H1 (cell line): ENCODE results near the gene PLEKHM3. TPM values are rescaled to one million over a fixed set of nuclear protein-coding genes. Genes with fewer than 3 reads are reported as not detected.

Source experiments
- CTCF ChIA-PET: fragments of 300-600 bp; sonication (Branson Sonifier 250); formaldehyde crosslinking; loops from one replicate; lab custom pipeline; 2021; ENCODE audit not compliant: partially characterized antibody; lab: Charles Lee
- POLR2A ChIA-PET: fragments of 300-600 bp; sonication (Branson Sonifier 250); formaldehyde crosslinking; loops from one replicate; lab custom pipeline; 2021; ENCODE audit warnings: inconsistent platforms; ENCODE audit not compliant: partially characterized antibody; lab: Charles Lee
- DNase-seq, 2 experiments: peaks; one replicate each; pipeline versions ENCODE4 v3.0.0 to v3.0.0-alpha.2; 2010 to 2022; ENCODE audit warnings: low spot score in 2 of 2, low read depth in 1 of 2, mixed read lengths in 1 of 2
- FAIRE-seq: peaks from 2 replicates; lab custom pipeline; 2011; peaks lifted over from hg19 to GRCh38; lab: Jason Lieb, UNC
- H2AFZ ChIP-seq: 2 replicates; pipeline ENCODE4 v1.8.1; 2012; ENCODE audit warnings: low read length, inconsistent platforms
- H2AK5ac ChIP-seq: 2 replicates; pipeline ENCODE4 v1.6.1; 2013; ENCODE audit warnings: low read depth, low read length
- H2BK120ac ChIP-seq: replicated peaks from 2 replicates; pipeline ENCODE3; 2013; ENCODE audit warnings: low read depth, low read length, inconsistent platforms
- H2BK12ac ChIP-seq: 2 replicates; pipeline ENCODE4 v1.6.1; 2013; ENCODE audit warnings: low read depth, low read length
- H2BK15ac ChIP-seq: 2 replicates; pipeline ENCODE4 v1.6.1; 2013; ENCODE audit warnings: low read length
- H2BK20ac ChIP-seq: 2 replicates; pipeline ENCODE4 v1.6.1; 2013; ENCODE audit warnings: low read length
- H2BK5ac ChIP-seq: 2 replicates; pipeline ENCODE4 v1.6.1; 2013; ENCODE audit warnings: low read depth, low read length
- H3K14ac ChIP-seq: 2 replicates; pipeline ENCODE4 v1.6.1; 2013; ENCODE audit warnings: inconsistent platforms; ENCODE audit not compliant: insufficient read length
- H3K18ac ChIP-seq: 2 replicates; pipeline ENCODE4 v1.6.1; 2013; ENCODE audit warnings: low read length; ENCODE audit errors: extremely low read depth
- H3K23ac ChIP-seq: 2 replicates; pipeline ENCODE4 v1.6.1; 2013; ENCODE audit warnings: inconsistent platforms; ENCODE audit not compliant: insufficient read length
- H3K23me2 ChIP-seq: 2 replicates; pipeline ENCODE4 v1.6.1; 2013; ENCODE audit warnings: low read depth, low read length
- H3K27ac ChIP-seq: 2 replicates; pipeline ENCODE4 v1.6.1; 2011; ENCODE audit warnings: low read depth, low read length, inconsistent platforms
- H3K27me3 ChIP-seq, 4 experiments: replicated peaks in 1 of 4; 1 replicate in 1 of 4; 2 replicates in 3 of 4; pipeline versions ENCODE4 v1.6.1 to v1.8.1; 2011 to 2013; ENCODE audit warnings: low read length in 3 of 4, mild to moderate bottlenecking in 3 of 4, inconsistent platforms in 2 of 4, mixed read lengths in 2 of 4, moderate library complexity in 1 of 4; ENCODE audit not compliant: control insufficient read depth in 3 of 4, insufficient read depth in 3 of 4; ENCODE audit errors: extremely low read depth in 1 of 4
- H3K36me3 ChIP-seq, 4 experiments: 2 replicates each; pipeline versions ENCODE4 v1.6.1 to v1.8.1; 2011 to 2013; ENCODE audit warnings: mild to moderate bottlenecking in 4 of 4, low read length in 3 of 4, moderate library complexity in 2 of 4, control low read depth in 1 of 4, inconsistent platforms in 1 of 4; ENCODE audit not compliant: insufficient read depth in 4 of 4, control insufficient read depth in 2 of 4
- H3K4ac ChIP-seq: replicated peaks from 2 replicates; pipeline ENCODE3; 2013; ENCODE audit warnings: low read length, low read depth, mixed read lengths, inconsistent platforms; ENCODE audit not compliant: insufficient read length
- H3K4me1 ChIP-seq, 4 experiments: replicated peaks in 1 of 4; 1 replicate in 1 of 4; 2 replicates in 3 of 4; pipeline versions ENCODE4 v1.6.1 to v1.8.1; 2011 to 2013; ENCODE audit warnings: low read length in 3 of 4, inconsistent platforms in 2 of 4, mixed read lengths in 1 of 4; ENCODE audit not compliant: insufficient read depth in 4 of 4, control insufficient read depth in 3 of 4
- H3K4me2 ChIP-seq, 2 experiments: 2 replicates each; pipeline versions ENCODE4 v1.6.1 to v1.8.1; 2011 to 2013; ENCODE audit warnings: low read depth in 2 of 2, low read length in 2 of 2, control low read depth in 1 of 2, inconsistent platforms in 1 of 2, mild to moderate bottlenecking in 1 of 2; ENCODE audit not compliant: insufficient read depth in 1 of 2
- H3K4me3 ChIP-seq, 4 experiments: fragments of 200-600, 300-600 bp in 1 of 4; sonication (generic), shearing (Covaris generic), sonication (Bioruptor Twin) in 1 of 4; 2 replicates each; pipeline versions ENCODE4 v1.5.1 to v1.8.1; 2011 to 2016; ENCODE audit warnings: low read length in 4 of 4, low read depth in 3 of 4, control low read depth in 2 of 4, inconsistent platforms in 2 of 4, mild to moderate bottlenecking in 2 of 4, mixed read lengths in 1 of 4, moderate library complexity in 1 of 4; ENCODE audit not compliant: insufficient read depth in 2 of 4; ENCODE audit errors: extremely low read depth in 1 of 4
- H3K56ac ChIP-seq: replicated peaks from 2 replicates; pipeline ENCODE3; 2013; ENCODE audit warnings: low read depth, mild to moderate bottlenecking, mixed read lengths, low read length, inconsistent platforms; ENCODE audit not compliant: insufficient read length
- H3K79me1 ChIP-seq: 2 replicates; pipeline ENCODE4 v1.6.1; 2013; ENCODE audit warnings: low read depth, low read length, control low read depth
- H3K79me2 ChIP-seq, 2 experiments: 2 replicates each; pipeline versions ENCODE4 v1.6.1 to v1.8.1; 2012 to 2013; ENCODE audit warnings: low read length in 2 of 2, mild to moderate bottlenecking in 2 of 2, inconsistent platforms in 1 of 2; ENCODE audit not compliant: insufficient read depth in 2 of 2, control insufficient read depth in 1 of 2
- H3K9ac ChIP-seq, 4 experiments: replicated peaks in 1 of 4; 1 replicate in 1 of 4; 2 replicates in 3 of 4; pipeline versions ENCODE4 v1.6.1 to v1.8.1; 2011 to 2013; ENCODE audit warnings: low read depth in 3 of 4, low read length in 3 of 4, control low read depth in 2 of 4, mild to moderate bottlenecking in 2 of 4, moderate library complexity in 2 of 4, inconsistent platforms in 1 of 4; ENCODE audit errors: extremely low read depth in 1 of 4
- H3K9me3 ChIP-seq, 2 experiments: 2 replicates each; pipeline versions ENCODE4 v1.6.1 to v1.8.1; 2012 to 2013; ENCODE audit warnings: mild to moderate bottlenecking in 2 of 2, moderate library complexity in 2 of 2, control low read depth in 1 of 2, inconsistent platforms in 1 of 2, low read depth in 1 of 2, low read length in 1 of 2, mixed read lengths in 1 of 2; ENCODE audit not compliant: insufficient read depth in 2 of 2
- H4K20me1 ChIP-seq, 2 experiments: replicated peaks in 1 of 2; 2 replicates each; pipeline versions ENCODE3 to v1.8.1; 2011 to 2013; ENCODE audit warnings: inconsistent platforms in 2 of 2, low read length in 2 of 2, mild to moderate bottlenecking in 1 of 2; ENCODE audit not compliant: insufficient read depth in 2 of 2, control insufficient read depth in 1 of 2
- H4K5ac ChIP-seq: 2 replicates; pipeline ENCODE4 v1.6.1; 2013; ENCODE audit warnings: low read length, low read depth, mixed read lengths, inconsistent platforms; ENCODE audit not compliant: insufficient read length
- H4K8ac ChIP-seq: 2 replicates; pipeline ENCODE4 v1.8.0; 2013; ENCODE audit warnings: mild to moderate bottlenecking, moderate library complexity, low read length, inconsistent platforms; ENCODE audit not compliant: insufficient read depth; ENCODE audit errors: extremely low read depth
- H4K91ac ChIP-seq: replicated peaks from 2 replicates; pipeline ENCODE3; 2013; ENCODE audit warnings: low read length, mixed read lengths, inconsistent platforms; ENCODE audit not compliant: insufficient read length
- WGBS, 2 experiments: shearing (Covaris generic) in 1 of 2; methylation state at CpG; one replicate each; pipeline versions ENCODE4 v1.1.6 to v1.1.7; 2013 to 2015; ENCODE audit warnings: low lambda C conversion rate in 2 of 2, mixed read lengths in 2 of 2, inconsistent platforms in 1 of 2, low coverage in 1 of 2, missing lambda C conversion rate in 1 of 2; ENCODE audit not compliant: insufficient replicate concordance in 2 of 2, insufficient coverage in 1 of 2, insufficient read length in 1 of 2; ENCODE audit errors: extremely low coverage in 1 of 2, missing lambda C conversion rate in 1 of 2; 5-methylcytosine and 5-hydroxymethylcytosine counted together
- polyA plus RNA-seq, 7 experiments: library from polyadenylated mRNA; depleted of rRNA in 3 of 7; stranded (reverse) in 5 of 7; unstranded in 2 of 7; fragments of >200 nt in 5 of 7; fragments of 200-250 nt in 2 of 7; gene quantifications; 1 replicate in 5 of 7; 2 replicates in 1 of 7; 4 replicates in 1 of 7; pipeline versions ENCODE4 v1.2.1 to v1.2.3, GENCODE V29; 2011 to 2013; ENCODE audit warnings: missing spikeins in 2 of 7, mixed read lengths in 2 of 7
- total RNA-seq: library from RNA; stranded (reverse); fragmentation: NEBNext Ultra II Directional; extraction: Animal tissue kit (Norgen Biotek cat#: 25700); gene quantifications from 2 replicates; pipeline ENCODE4 v1.2.1, GENCODE V29; 2021

PLEKHM3 gene
- total and polyA plus RNA-seq, 2 of the 8 experiments (the other 6 are each of a cell fraction or from before 2014, with no cell fraction given): 2.3 to 5.8 TPM

GRCh38 chr2:207863345-207863744 is 162.0 kb downstream of the PLEKHM3 start:
- Histone ChIP-seq H3K18ac (no peak overlapping the region), H4K8ac (no peak overlapping the region), H2BK5ac (no peak overlapping the region), H3K9me3 (no peaks in the 10 kb centered on the region), H4K20me1 (peaks cover 0 to 2% of the 10 kb centered on the region in 2 experiments), H3K27me3 (no peaks in the 10 kb centered on the region), H3K79me2 (no peaks in the 10 kb centered on the region), H2AFZ (no peak overlapping the region), H3K23ac (no peak overlapping the region), H3K23me2 (no peaks in the 10 kb centered on the region), H2BK20ac (no peak overlapping the region), H3K4ac (no peak overlapping the region), H3K36me3 (no peaks in the 10 kb centered on the region), H3K79me1 (no peaks in the 10 kb centered on the region), H3K27ac (no peak overlapping the region), H4K91ac (no peak overlapping the region), H3K14ac (no peak overlapping the region), H4K5ac (no peak overlapping the region), H3K9ac (no peak overlapping the region), H2AK5ac (no peak overlapping the region), H3K4me1 (no peaks in the 10 kb centered on the region), H3K56ac (no peak overlapping the region), H2BK15ac (no peak overlapping the region), H3K4me3 (no peak overlapping the region), H3K4me2 (no peak overlapping the region), H2BK120ac (no peak overlapping the region), H2BK12ac (no peak overlapping the region)
- 94% methylated on average over 10 of the region's 10 CpGs; no CpG with 5 or more reads in 1 of the 2 experiments for WGBS, 2 experiments
- ChIA-PET POLR2A (interaction anchor here (0.7 to 1.2 kb wide), 2 partner anchors 22 to 94 kb away, joined by 3 to 4 read pairs; partner anchors contain the start of gene FZD5), CTCF (interaction anchor here (1.9 to 3.7 kb wide), 4 partner anchors 8 to 177 kb away, joined by 6 to 14 read pairs (median 10); no protein-coding TSS in a partner anchor)
- DNase-seq: no peak
- no peak for FAIRE-seq
